Activated CD8-positive, alpha-beta memory T cell treated with anti-CD3 and anti-CD28 coated beads for 48 hours (primary cell): ENCODE data around the gene ZNF219.
"Not testable (repeated sequence)": the region's sequence is repeated elsewhere in the genome, so short reads cannot be mapped to it uniquely, and the experiment has no call there.

Source experiments
- DNase-seq, 3 experiments: peaks; one replicate each; pipeline ENCODE4 v3.0.0-alpha.2; 2020; ENCODE audit warnings: low read depth in 2 of 3, low spot score in 2 of 3

ZNF219 gene

DNA sequence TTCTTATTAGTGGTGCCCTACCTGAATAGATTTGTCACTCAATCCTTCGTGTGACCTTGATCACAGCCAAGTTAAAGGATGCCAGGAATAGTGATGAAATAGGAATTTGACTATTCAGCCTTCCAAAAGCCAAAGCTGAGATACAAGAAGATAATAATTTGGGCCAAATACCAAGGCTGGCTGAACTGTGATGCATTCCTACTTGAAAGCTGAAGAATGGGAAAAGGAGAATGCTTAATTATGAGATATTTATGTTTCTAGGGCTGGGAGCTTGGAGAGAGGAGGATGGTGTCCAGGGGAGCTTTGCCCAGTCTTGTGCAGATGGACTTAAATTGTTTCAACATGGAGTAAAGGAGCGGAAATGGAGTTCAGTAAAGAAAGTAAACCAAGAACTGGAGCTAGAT lies 51.1 kb downstream of the ZNF219 start:
- no peak for DNase-seq

DNA sequence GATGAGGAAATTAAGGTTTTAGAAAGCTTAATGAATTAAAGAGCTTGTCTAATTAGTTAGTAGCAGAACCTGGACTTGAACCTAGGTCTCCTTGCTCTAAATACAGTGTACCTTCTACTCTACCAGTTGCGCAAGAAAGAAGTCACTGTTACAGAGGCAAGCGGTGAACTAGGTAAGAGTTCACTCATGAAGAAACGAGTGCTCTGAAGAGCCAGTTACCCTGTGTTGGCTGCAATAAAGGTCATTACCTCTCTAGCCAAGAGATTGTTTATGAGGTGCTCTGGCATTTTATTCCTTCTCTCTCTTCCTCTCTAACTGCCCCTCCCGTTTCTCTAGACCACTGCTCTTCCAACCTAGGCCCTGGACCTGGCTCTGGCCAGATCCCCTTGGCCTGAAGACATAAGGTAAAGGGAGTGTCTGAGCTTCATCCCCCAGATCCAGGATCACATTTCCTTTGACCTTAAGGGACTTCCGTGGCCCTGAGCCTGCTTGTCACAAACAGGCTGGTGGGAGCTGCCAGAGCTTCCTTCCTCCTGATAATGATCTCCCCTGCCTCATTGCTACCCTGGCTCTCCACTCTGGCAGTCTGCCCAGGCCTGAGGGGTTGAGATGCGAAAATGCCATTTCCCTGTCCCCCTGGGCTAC lies 54.4 kb downstream of the ZNF219 start:
- DNase-seq: no peak

DNA sequence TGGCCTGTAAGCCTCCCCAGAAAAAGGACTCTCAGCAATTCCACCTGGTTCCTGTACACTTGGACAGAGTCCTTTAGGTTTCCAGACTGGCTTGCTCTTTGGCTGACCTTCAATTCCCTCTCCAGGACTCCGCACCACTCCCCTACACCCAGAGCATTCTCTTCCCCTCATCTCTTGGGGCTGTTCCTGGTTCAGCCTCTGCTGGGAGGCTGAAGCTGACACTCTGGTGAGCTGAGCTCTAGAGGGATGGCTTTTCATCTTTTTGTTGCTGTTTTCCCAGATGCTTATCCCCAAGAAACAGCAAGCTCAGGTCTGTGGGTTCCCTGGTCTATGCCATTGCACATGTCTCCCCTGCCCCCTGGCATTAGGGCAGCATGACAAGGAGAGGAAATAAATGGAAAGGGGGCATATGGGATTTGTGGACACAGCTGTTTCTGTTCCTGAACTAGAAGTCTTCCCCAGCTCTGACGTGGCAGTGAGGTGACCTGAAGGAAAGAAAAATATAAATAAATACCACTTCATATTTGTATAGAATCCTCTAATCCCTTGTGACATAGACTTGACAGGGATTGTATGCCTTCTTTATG lies 55.0 kb downstream of the ZNF219 start:
- no peak for DNase-seq

- DNase-seq: no peak
Measured at GRCh38 chr14:21042918-21043317, 55.5 kb downstream of the ZNF219 start.

GRCh38 chr14:21041676-21042433 lies 56.6 kb downstream of the ZNF219 start, which contains the start of gene RNASE7:
RNASE7 (plus strand) TSS chr14:21042362; CDS start chr14:21042993, 631 bp downstream.
- no peak for DNase-seq

- DNase-seq: not testable (repeated sequence)
Measured at GRCh38 chr14:21040941-21041340, 57.5 kb downstream of the ZNF219 start.

GRCh38 chr14:21040370-21040925 lies 58.0 kb downstream of the ZNF219 start:
- no peak for DNase-seq
